DND-41 (cell line): ENCODE results near the gene SNAP29.

Experiments
- ATAC-seq: fragments of 200-7000 bp; cut with Tn5 transposase; 3 replicates; pipeline ENCODE4 v1.9.1; 2021; ENCODE audit warnings: low read depth; ENCODE audit not compliant: insufficient read depth
- DNase-seq: peaks from one replicate; pipeline ENCODE4 v3.0.0-alpha.2; 2020
- H2AFZ ChIP-seq: 2 replicates; pipeline ENCODE4 v1.6.0; 2012; ENCODE audit warnings: low read depth, low read length
- H3K27ac ChIP-seq: 2 replicates; pipeline ENCODE4 v1.5.1; 2012; ENCODE audit warnings: low read length, inconsistent platforms
- H3K27me3 ChIP-seq: fragments of 200-600 bp; sonication (generic); 2 replicates; pipeline ENCODE4 v1.6.0; 2012; ENCODE audit warnings: low read length, mild to moderate bottlenecking, inconsistent platforms; ENCODE audit not compliant: insufficient read depth, poor library complexity
- H3K36me3 ChIP-seq: 2 replicates; pipeline ENCODE4 v1.5.1; 2012; ENCODE audit warnings: low read length, inconsistent platforms; ENCODE audit not compliant: insufficient read depth
- H3K4me1 ChIP-seq: 2 replicates; pipeline ENCODE4 v1.5.1; 2012; ENCODE audit warnings: mild to moderate bottlenecking, low read length; ENCODE audit not compliant: insufficient read depth
- H3K4me2 ChIP-seq: 2 replicates; pipeline ENCODE4 v1.6.0; 2012; ENCODE audit warnings: mild to moderate bottlenecking, moderate library complexity, low read length, inconsistent platforms; ENCODE audit not compliant: insufficient read depth
- H3K4me3 ChIP-seq, 2 experiments: fragments of 200-600 bp in 1 of 2; shearing (Covaris generic) in 1 of 2; 2 replicates each; pipeline ENCODE4 v1.5.1; 2012 to 2016; ENCODE audit warnings: inconsistent platforms in 2 of 2, low read length in 2 of 2, mild to moderate bottlenecking in 2 of 2, low read depth in 1 of 2, moderate library complexity in 1 of 2
- H3K79me2 ChIP-seq: 2 replicates; pipeline ENCODE4 v1.6.0; 2012; ENCODE audit warnings: low read length, inconsistent platforms; ENCODE audit not compliant: insufficient read depth
- H3K9ac ChIP-seq: 2 replicates; pipeline ENCODE4 v1.6.0; 2012; ENCODE audit warnings: low read depth, mild to moderate bottlenecking, inconsistent platforms, low read length, moderate library complexity
- H3K9me3 ChIP-seq: 2 replicates; pipeline ENCODE4 v1.5.1; 2012; ENCODE audit warnings: low read length, moderate library complexity, mild to moderate bottlenecking, inconsistent platforms; ENCODE audit not compliant: insufficient read depth, severe bottlenecking
- H4K20me1 ChIP-seq: 2 replicates; pipeline ENCODE4 v1.6.0; 2012; ENCODE audit warnings: low read length; ENCODE audit not compliant: insufficient read depth
- EZH2 ChIP-seq: IDR thresholded peaks from 3 replicates; pipeline ENCODE4 v1.6.1; 2012; ENCODE audit warnings: borderline replicate concordance, low read depth, mild to moderate bottlenecking, moderate library complexity, low read length, inconsistent platforms; ENCODE audit not compliant: severe bottlenecking
- TF ChIP-seq, protein P1 (sequence below): IDR thresholded peaks from 2 replicates; pipeline ENCODE4 v1.5.1; 2012; ENCODE audit warnings: borderline replicate concordance, low read length, moderate library complexity, mild to moderate bottlenecking; ENCODE audit not compliant: poor library complexity, severe bottlenecking; ENCODE audit errors: extremely low read depth

The SNAP29 gene

DNA sequence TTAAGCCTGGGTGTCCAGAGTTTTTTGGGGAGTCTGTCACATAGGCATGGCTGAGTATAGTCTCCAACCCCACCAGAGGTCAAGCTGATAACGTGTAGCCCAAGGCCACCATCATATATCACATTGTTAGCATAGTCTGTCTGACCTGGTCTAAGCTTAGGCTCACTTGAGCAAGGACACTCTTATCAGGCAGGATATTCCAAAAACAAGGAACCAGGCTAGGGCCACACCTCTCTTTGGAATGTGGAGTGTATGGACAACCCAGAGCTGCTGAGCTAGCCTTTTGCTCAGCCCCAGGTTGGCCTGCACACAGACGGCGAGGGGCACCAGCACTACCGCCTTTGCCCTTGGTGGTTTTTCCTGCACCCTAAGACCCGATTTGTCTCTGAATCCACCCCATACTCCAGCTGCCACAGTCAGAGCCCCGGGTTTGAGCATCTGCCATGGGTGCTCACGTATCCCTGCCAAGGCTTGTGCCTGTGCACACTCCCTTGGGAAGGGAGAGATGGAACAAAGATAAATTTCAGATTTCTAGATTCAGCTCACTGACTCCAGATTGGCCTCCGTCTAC lies 7.2 kb downstream of the SNAP29 start:
- peaks cover 12% of the 10 kb centered on the region for H4K20me1 ChIP-seq
- no peak overlapping the region for H3K4me3 ChIP-seq
- DNase-seq = no peak
- TF ChIP-seq, protein P1, sequence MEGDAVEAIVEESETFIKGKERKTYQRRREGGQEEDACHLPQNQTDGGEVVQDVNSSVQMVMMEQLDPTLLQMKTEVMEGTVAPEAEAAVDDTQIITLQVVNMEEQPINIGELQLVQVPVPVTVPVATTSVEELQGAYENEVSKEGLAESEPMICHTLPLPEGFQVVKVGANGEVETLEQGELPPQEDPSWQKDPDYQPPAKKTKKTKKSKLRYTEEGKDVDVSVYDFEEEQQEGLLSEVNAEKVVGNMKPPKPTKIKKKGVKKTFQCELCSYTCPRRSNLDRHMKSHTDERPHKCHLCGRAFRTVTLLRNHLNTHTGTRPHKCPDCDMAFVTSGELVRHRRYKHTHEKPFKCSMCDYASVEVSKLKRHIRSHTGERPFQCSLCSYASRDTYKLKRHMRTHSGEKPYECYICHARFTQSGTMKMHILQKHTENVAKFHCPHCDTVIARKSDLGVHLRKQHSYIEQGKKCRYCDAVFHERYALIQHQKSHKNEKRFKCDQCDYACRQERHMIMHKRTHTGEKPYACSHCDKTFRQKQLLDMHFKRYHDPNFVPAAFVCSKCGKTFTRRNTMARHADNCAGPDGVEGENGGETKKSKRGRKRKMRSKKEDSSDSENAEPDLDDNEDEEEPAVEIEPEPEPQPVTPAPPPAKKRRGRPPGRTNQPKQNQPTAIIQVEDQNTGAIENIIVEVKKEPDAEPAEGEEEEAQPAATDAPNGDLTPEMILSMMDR = no peak
- TF ChIP-seq EZH2 = no peak
- H3K9ac ChIP-seq = no peak overlapping the region
- no peaks in the 10 kb centered on the region for H3K27me3 ChIP-seq
- no peak for ATAC-seq
- peaks cover 69% of the 10 kb centered on the region for H3K36me3 ChIP-seq
- peaks cover 37% of the 10 kb centered on the region for H3K79me2 ChIP-seq
- H2AFZ ChIP-seq = no peak overlapping the region
- no peak overlapping the region for H3K27ac ChIP-seq
- no peaks in the 10 kb centered on the region for H3K9me3 ChIP-seq
- peaks cover under 1% of the 10 kb centered on the region; the same call in 1 of the 2 replicates for H3K4me1 ChIP-seq
- H3K4me2 ChIP-seq = no peak overlapping the region

DNA sequence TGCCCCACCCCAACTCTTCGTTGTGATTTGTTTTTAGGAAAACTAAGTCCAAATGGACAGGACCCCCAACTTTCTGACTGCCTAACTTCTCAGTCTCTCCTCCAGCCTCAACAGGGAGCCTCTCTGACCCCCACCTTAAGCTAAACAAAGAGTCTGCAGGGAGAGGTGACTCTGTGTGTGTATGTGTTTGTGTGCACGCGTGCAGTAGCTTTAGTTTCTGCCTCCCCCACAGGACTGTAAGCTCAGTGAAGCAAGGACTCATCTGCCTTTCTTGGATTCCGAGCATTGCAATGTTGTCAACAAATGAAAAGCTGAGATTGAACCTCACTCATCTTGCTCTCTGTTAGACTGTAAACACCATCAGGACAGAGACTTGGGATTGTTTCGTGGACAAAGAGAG lies 7.9 kb downstream of the SNAP29 start:
- Histone ChIP-seq H2AFZ (no peak overlapping the region), H3K4me2 (no peak overlapping the region), H4K20me1 (peaks cover 12% of the 10 kb centered on the region), H3K27ac (no peak overlapping the region), H3K36me3 (peaks cover 69% of the 10 kb centered on the region), H3K9me3 (no peaks in the 10 kb centered on the region), H3K4me1 (no peaks in the 10 kb centered on the region), H3K4me3 (no peak overlapping the region), H3K79me2 (peaks cover 34% of the 10 kb centered on the region), H3K27me3 (no peaks in the 10 kb centered on the region), H3K9ac (no peak overlapping the region)
- ATAC-seq (no peak), DNase-seq (no peak)
- TF ChIP-seq, protein P1 = no peak
- TF ChIP-seq EZH2 = no peak

DNA sequence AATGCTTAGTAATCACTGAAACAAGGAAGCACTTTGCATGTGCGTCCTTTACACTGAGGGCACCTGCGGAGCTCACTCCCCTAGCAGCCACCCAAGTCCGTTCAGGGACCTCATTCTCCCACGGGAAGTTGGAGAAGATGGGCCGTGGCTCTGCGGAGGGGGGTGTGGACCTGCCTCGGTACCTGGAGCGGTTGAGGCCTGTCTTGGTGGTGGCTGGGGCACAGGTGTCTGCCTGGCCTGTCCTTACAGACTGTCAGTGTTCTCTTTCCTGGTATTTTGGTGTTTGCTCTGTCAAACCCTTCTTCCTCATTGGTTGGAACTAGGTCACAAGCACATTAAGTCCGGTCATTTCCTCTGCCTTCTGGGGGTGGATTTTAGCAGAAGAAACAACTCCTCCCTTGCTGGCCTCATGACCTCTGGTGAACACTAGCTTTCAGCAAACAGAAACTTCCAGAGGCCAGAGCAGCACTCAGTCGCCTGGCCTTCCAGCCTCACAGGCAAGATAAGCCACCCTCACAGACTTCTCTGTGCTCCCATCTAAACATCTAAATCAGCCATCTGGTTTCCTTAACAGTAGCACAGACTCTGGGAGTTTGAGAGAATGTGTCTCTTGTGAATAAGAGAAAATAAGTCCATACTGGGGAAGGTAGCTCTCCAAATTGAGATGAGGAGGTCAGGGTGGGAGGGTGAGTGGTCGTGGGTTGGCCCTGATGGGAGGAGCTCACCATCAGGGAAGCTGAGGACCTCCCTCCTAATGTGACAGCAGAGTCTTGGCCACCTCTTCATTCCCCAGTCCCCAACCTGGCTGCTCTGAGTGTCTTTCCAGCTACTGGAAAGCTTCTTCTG lies 8.6 kb downstream of the SNAP29 start:
- no peaks in the 10 kb centered on the region for H3K9me3 ChIP-seq
- H3K4me1 ChIP-seq = no peaks in the 10 kb centered on the region
- no peak overlapping the region for H3K27ac ChIP-seq
- H3K27me3 ChIP-seq = no peaks in the 10 kb centered on the region
- no peak for ATAC-seq
- H4K20me1 ChIP-seq = peaks cover 12% of the 10 kb centered on the region
- no peak overlapping the region for H2AFZ ChIP-seq
- no peak for TF ChIP-seq EZH2
- TF ChIP-seq, protein P1 = no peak
- H3K79me2 ChIP-seq = peaks cover 28% of the 10 kb centered on the region; the same call in 1 of the 2 replicates
- H3K36me3 ChIP-seq = peaks cover 63% of the 10 kb centered on the region
- H3K4me2 ChIP-seq = no peak overlapping the region
- H3K9ac ChIP-seq = no peak overlapping the region
- DNase-seq = no peak
- no peak overlapping the region for H3K4me3 ChIP-seq
